Astrocyte of the spinal cord (primary cell): ENCODE results near the gene NUDT22.

ENCODE experiments used
- DNase-seq: peaks from one replicate; pipeline ENCODE4 v3.0.0; 2011; ENCODE audit warnings: low read depth, low spot score
- H3K4me3 ChIP-seq: 2 replicates; pipeline ENCODE4 v1.5.1; 2011; ENCODE audit warnings: low read depth, mild to moderate bottlenecking, low read length, moderate library complexity
- CTCF ChIP-seq: IDR thresholded peaks from 2 replicates; pipeline ENCODE4 v1.5.1; 2012; ENCODE audit warnings: low read depth, mild to moderate bottlenecking, low read length, inconsistent platforms
- in situ Hi-C: cut with HindIII; loops from 2 replicates; pipeline ENCODE4 v1.10.0; 2017; ENCODE audit warnings: low sequenced_read_pairs

Gene NUDT22

GRCh38 chr11:64206457-64207255 is 19.4 kb upstream of the NUDT22 start, which contains the start of gene FERMT3:
FERMT3 (plus strand) TSS chr11:64206721; CDS start chr11:64207365, 644 bp downstream.
- in situ Hi-C loops, result no loop called here
- H3K4me3 ChIP-seq, result no peak within 1 kb of the TSS
- DNase-seq, result no peak

GRCh38 chr11:64207256-64208085 is 18.6 kb upstream of the NUDT22 start:
- DNase-seq, result peak; percentile 66
- in situ Hi-C loops, result no loop called here
- no peak overlapping the region for H3K4me3 ChIP-seq
- no peak for TF ChIP-seq CTCF

More at GRCh38 chr11:64206457-64207255, 19.4 kb upstream of the NUDT22 start, which contains the start of gene FERMT3:
- no peak for TF ChIP-seq CTCF

- no peak for TF ChIP-seq CTCF
- no peak for DNase-seq
- H3K4me3 ChIP-seq, result no peak overlapping the region
- in situ Hi-C loops, result no loop called here
Measured at GRCh38 chr11:64208086-64208795, 17.8 kb upstream of the NUDT22 start.

- TF ChIP-seq CTCF, result no peak
- no peak for DNase-seq
- no peak overlapping the region for H3K4me3 ChIP-seq
- in situ Hi-C loops, result no loop called here
Measured at GRCh38 chr11:64208796-64209562, 17.1 kb upstream of the NUDT22 start.

- TF ChIP-seq CTCF, result no peak
- in situ Hi-C loops, result no loop called here
- no peak overlapping the region for H3K4me3 ChIP-seq
- DNase-seq, result no peak
Measured at GRCh38 chr11:64209563-64209843, 16.6 kb upstream of the NUDT22 start.
